HG02852 (cell line): ENCODE data around the gene MCM3AP.
"Not testable (repeated sequence)": the region's sequence is repeated elsewhere in the genome, so short reads cannot be mapped to it uniquely, and the experiment has no call there.

Source experiments
- ATAC-seq: cut with Tn5 transposase; IDR thresholded peaks from one replicate; pipeline ENCODE4 v1.9.1; 2021; ENCODE audit warnings: mild to moderate bottlenecking, moderate library complexity; ENCODE audit not compliant: unreplicated experiment

Gene MCM3AP

GRCh38 chr21:46207006-46207919, 78.1 kb downstream of the MCM3AP start:
- ATAC-seq = no peak

GRCh38 chr21:46206163-46207005, 79.0 kb downstream of the MCM3AP start:
- no peak for ATAC-seq

- no peak for ATAC-seq
Observed at GRCh38 chr21:46205766-46206162, 79.6 kb downstream of the MCM3AP start.

- ATAC-seq = no peak
Observed at GRCh38 chr21:46205166-46205565, 80.2 kb downstream of the MCM3AP start.

GRCh38 chr21:46203203-46203600, 82.2 kb downstream of the MCM3AP start:
- ATAC-seq = no peak

- ATAC-seq = no peak
Observed at GRCh38 chr21:46202592-46203202, 82.7 kb downstream of the MCM3AP start.

- ATAC-seq = not testable (repeated sequence)
Observed at GRCh38 chr21:46200877-46201803, 84.3 kb downstream of the MCM3AP start.

- ATAC-seq = no peak
Observed at GRCh38 chr21:46199436-46200373, 85.7 kb downstream of the MCM3AP start.

- ATAC-seq = no peak
Observed at GRCh38 chr21:46196733-46197132, 88.7 kb downstream of the MCM3AP start.

- ATAC-seq = no peak
Observed at GRCh38 chr21:46195595-46196195, 89.7 kb downstream of the MCM3AP start.

GRCh38 chr21:46194374-46195334, 90.8 kb downstream of the MCM3AP start:
- no peak for ATAC-seq

GRCh38 chr21:46193829-46194373, 91.5 kb downstream of the MCM3AP start:
- ATAC-seq = no peak

- no peak for ATAC-seq
Observed at GRCh38 chr21:46191686-46192575, 93.5 kb downstream of the MCM3AP start.

- ATAC-seq = no peak
Observed at GRCh38 chr21:46191257-46191685, 94.1 kb downstream of the MCM3AP start.

- no peak for ATAC-seq
Observed at GRCh38 chr21:46190491-46191131, 94.8 kb downstream of the MCM3AP start.

GRCh38 chr21:46189959-46190490, 95.4 kb downstream of the MCM3AP start:
- ATAC-seq = no peak
